Breast epithelium (tissue), 4 donors: ENCODE measurements around the gene TAL2. TPM values are rescaled to one million over a fixed set of nuclear protein-coding genes. Genes with fewer than 3 reads are reported as not detected.

Experiments used
- DNase-seq, 2 donors: peaks; one replicate each; pipeline ENCODE4 v3.0.0-alpha.2; 2019; ENCODE audit warnings: low spot score in 2 of 2
- H3K27ac ChIP-seq, 2 donors: fragments of 200-600 bp; sonication (generic) in 1 of 2; one replicate each; pipeline ENCODE4 v1.5.1; 2016 to 2019; ENCODE audit warnings: mild to moderate bottlenecking in 1 of 2
- H3K27me3 ChIP-seq, 2 donors: fragments of 200-600 bp; sonication (generic) in 1 of 2; one replicate each; pipeline versions ENCODE4 v1.5.1 to v1.6.0; 2017 to 2019; ENCODE audit warnings: control low read depth in 1 of 2, mild to moderate bottlenecking in 1 of 2
- H3K36me3 ChIP-seq: fragments of 200-600 bp; one replicate; pipeline ENCODE4 v1.5.1; 2019
- H3K4me1 ChIP-seq, 2 donors: fragments of 200-600 bp; sonication (generic); one replicate each; pipeline ENCODE4 v1.5.1; 2016 to 2019; ENCODE audit warnings: control low read depth in 1 of 2
- H3K4me3 ChIP-seq, 3 donors: fragments of 200-600 bp; sonication (generic); 1 replicate in 2 of 3; 2 replicates in 1 of 3; pipeline ENCODE4 v1.5.1; 2016 to 2019; ENCODE audit warnings: mild to moderate bottlenecking in 3 of 3, moderate library complexity in 2 of 3
- H3K9me3 ChIP-seq, 2 donors: fragments of 200-600 bp; sonication (generic) in 1 of 2; one replicate each; pipeline ENCODE4 v1.5.1; 2016 to 2019; ENCODE audit warnings: control low read depth in 1 of 2
- CTCF ChIP-seq, 3 donors: fragments of 450-650 bp; IDR thresholded peaks; one replicate each; pipeline ENCODE4 v1.5.1; 2016 to 2017; ENCODE audit warnings: antibody characterized with exemption in 3 of 3, mild to moderate bottlenecking in 3 of 3, moderate library complexity in 3 of 3
- POLR2A ChIP-seq: fragments of 450-650 bp; IDR thresholded peaks from one replicate; pipeline ENCODE4 v1.6.1; 2016; ENCODE audit warnings: antibody characterized with exemption, mild to moderate bottlenecking, moderate library complexity
- POLR2AphosphoS5 ChIP-seq, 3 donors: sonication (generic); formaldehyde crosslinking; IDR thresholded peaks; one replicate each; pipeline ENCODE4 v1.6.1; 2017; ENCODE audit warnings: antibody characterized with exemption in 3 of 3
- intact Hi-C: fragments of 100-400 bp; cut with DNase I; formaldehyde crosslinking; loops from one replicate; pipeline ENCODE4 v1.15.1; 2023; ENCODE audit warnings: low total_unique reads
- total RNA-seq, 3 donors: library from RNA; depleted of rRNA; stranded (reverse); fragments of >200 nt; gene quantifications; one replicate each; pipeline ENCODE4 v1.1.0, GENCODE V29; 2016

The TAL2 gene
- total RNA-seq, 3 donors from 2014 or later, result not detected

- no peak for DNase-seq
- H3K27me3 ChIP-seq, result no peaks in the 10 kb centered on the region
- no peaks in the 10 kb centered on the region for H3K4me1 ChIP-seq
- H3K36me3 ChIP-seq, result no peaks in the 10 kb centered on the region
- H3K4me3 ChIP-seq, result no peak overlapping the region
- H3K9me3 ChIP-seq, result no peaks in the 10 kb centered on the region
- H3K27ac ChIP-seq, result no peak overlapping the region
- TF ChIP-seq POLR2A, result no peak
- no peak for TF ChIP-seq POLR2AphosphoS5 (IDR thresholded peaks at IDR 0.05)
- intact Hi-C loops, result loop anchor here (5.0 kb wide), 1 partner anchor 999 kb away; no protein-coding TSS in a partner anchor
Observed at GRCh38 chr9:105633411-105633810, 28.8 kb upstream of the TAL2 start.

GRCh38 chr9:105636331-105636730, 25.9 kb upstream of the TAL2 start:
- no peaks in the 10 kb centered on the region for H3K36me3 ChIP-seq
- no peak overlapping the region for H3K27ac ChIP-seq
- intact Hi-C loops, result no loop called here
- no peaks in the 10 kb centered on the region for H3K4me1 ChIP-seq
- DNase-seq, result no peak
- H3K9me3 ChIP-seq, result no peaks in the 10 kb centered on the region
- TF ChIP-seq POLR2A (no peak), POLR2AphosphoS5 (IDR thresholded peaks at IDR 0.05) (no peak), CTCF (IDR thresholded peaks at IDR 0.05) (no peak)
- no peaks in the 10 kb centered on the region for H3K27me3 ChIP-seq
- no peak overlapping the region for H3K4me3 ChIP-seq

- Histone ChIP-seq H3K4me3 (no peak overlapping the region), H3K27me3 (no peaks in the 10 kb centered on the region), H3K27ac (no peak overlapping the region), H3K4me1 (no peaks in the 10 kb centered on the region), H3K36me3 (no peaks in the 10 kb centered on the region), H3K9me3 (peaks cover 0 to 7% of the 10 kb centered on the region in 2 donors)
- TF ChIP-seq CTCF (IDR thresholded peaks at IDR 0.05) (no peak), POLR2AphosphoS5 (IDR thresholded peaks at IDR 0.05) (no peak), POLR2A (no peak)
- DNase-seq, result no peak
- intact Hi-C loops, result no loop called here
Observed at GRCh38 chr9:105637787-105638395, 24.4 kb upstream of the TAL2 start.

- DNase-seq, result no peak
- intact Hi-C loops, result no loop called here
- TF ChIP-seq POLR2A (no peak), CTCF (IDR thresholded peaks at IDR 0.05) (no peak), POLR2AphosphoS5 (IDR thresholded peaks at IDR 0.05) (no peak)
- Histone ChIP-seq H3K4me1 (no peaks in the 10 kb centered on the region), H3K4me3 (no peak overlapping the region), H3K27me3 (no peaks in the 10 kb centered on the region), H3K27ac (no peak overlapping the region), H3K9me3 (peaks cover 0 to 7% of the 10 kb centered on the region in 2 donors), H3K36me3 (no peaks in the 10 kb centered on the region)
Observed at GRCh38 chr9:105639936-105640335, 22.3 kb upstream of the TAL2 start.

GRCh38 chr9:105643795-105644194, 18.5 kb upstream of the TAL2 start:
- Histone ChIP-seq H3K4me1 (no peaks in the 10 kb centered on the region), H3K9me3 (peaks cover 0 to 7% of the 10 kb centered on the region in 2 donors), H3K27me3 (no peaks in the 10 kb centered on the region), H3K4me3 (no peak overlapping the region), H3K27ac (no peak overlapping the region), H3K36me3 (no peaks in the 10 kb centered on the region)
- DNase-seq, result no peak
- TF ChIP-seq CTCF (IDR thresholded peaks at IDR 0.05) (no peak), POLR2AphosphoS5 (IDR thresholded peaks at IDR 0.05) (no peak), POLR2A (no peak)
- intact Hi-C loops, result no loop called here
